ENCODE measurements around the gene NSD2. TPM values are rescaled to one million over a fixed set of nuclear protein-coding genes. Genes with fewer than 3 reads are reported as not detected.

NSD2 gene
- polyA plus RNA-seq, 1 donor (not counting 4 experiments of a cell fraction or from before 2014, with no cell fraction given): 22.6 TPM

DNA sequence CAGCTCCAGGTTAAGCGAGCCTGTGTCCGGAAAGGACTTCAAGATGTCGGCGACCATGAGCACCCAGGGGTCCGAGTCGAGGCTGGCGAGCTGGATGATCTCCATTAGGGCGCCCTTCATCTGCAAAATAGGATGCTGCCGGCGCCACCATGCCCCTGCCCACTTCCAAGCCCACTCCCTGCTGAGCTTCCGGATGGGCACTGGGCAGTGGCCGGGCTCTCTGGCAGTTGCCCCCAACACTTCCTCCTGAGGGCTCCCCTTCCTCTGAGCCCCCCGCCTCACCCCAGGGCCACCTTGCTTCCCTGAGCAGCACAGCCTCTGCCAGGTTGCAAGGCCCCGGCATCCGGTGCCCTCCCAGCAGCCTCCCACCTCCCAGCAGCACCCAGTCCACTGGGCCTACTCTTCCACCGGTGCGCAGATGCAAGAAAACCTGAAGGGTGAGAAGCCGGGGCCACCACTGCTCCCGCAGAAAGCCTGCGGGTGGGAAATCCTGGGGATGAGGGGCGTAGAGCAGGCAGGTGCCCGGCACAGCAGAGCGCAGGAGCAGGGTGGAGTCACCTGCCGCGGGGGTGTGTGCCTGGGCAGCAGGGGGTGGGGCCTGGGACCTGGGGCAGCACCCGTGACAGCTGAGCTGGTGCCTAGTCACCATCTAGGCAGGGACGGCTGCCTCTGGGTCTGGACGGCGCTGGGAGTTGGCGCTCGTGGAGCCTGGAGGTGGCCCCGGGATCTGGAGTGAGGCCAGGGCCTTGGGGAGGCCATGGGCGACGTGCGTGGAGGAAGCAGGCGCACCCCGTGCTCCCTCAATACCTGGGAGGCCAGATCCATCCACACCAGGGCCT lies 120.6 kb downstream of the NSD2 start:
- no peak overlapping the region for H3K27ac ChIP-seq (ENCODE audit: control insufficient read depth, insufficient read depth, low read length)
- H3K79me2 ChIP-seq (ENCODE audit: control insufficient read depth, insufficient read depth, low read length): peaks cover 49% of the 10 kb centered on the region
- H3K36me3 ChIP-seq (ENCODE audit: control insufficient read depth in 2 of 2, extremely low read depth in 1 of 2, insufficient read depth in 2 of 2, low read length in 2 of 2): peaks cover 5 to 12% of the 10 kb centered on the region in 2 experiments
- no peaks in the 10 kb centered on the region for H3K9me3 ChIP-seq (ENCODE audit: control insufficient read depth, low read depth, low read length)
- no peaks in the 10 kb centered on the region for H3K27me3 ChIP-seq (ENCODE audit: control insufficient read depth, extremely low read depth, insufficient read depth, low read length)
- H3K4me3 ChIP-seq (ENCODE audit: control insufficient read depth in 2 of 3, extremely low read depth in 1 of 3, insufficient read depth in 2 of 3, low read depth in 1 of 3, low read length in 3 of 3): no peak overlapping the region
- H3K4me2 ChIP-seq (ENCODE audit: control insufficient read depth, extremely low read depth, insufficient read depth, low read depth, low read length): no peak overlapping the region
- TF ChIP-seq, protein P1, sequence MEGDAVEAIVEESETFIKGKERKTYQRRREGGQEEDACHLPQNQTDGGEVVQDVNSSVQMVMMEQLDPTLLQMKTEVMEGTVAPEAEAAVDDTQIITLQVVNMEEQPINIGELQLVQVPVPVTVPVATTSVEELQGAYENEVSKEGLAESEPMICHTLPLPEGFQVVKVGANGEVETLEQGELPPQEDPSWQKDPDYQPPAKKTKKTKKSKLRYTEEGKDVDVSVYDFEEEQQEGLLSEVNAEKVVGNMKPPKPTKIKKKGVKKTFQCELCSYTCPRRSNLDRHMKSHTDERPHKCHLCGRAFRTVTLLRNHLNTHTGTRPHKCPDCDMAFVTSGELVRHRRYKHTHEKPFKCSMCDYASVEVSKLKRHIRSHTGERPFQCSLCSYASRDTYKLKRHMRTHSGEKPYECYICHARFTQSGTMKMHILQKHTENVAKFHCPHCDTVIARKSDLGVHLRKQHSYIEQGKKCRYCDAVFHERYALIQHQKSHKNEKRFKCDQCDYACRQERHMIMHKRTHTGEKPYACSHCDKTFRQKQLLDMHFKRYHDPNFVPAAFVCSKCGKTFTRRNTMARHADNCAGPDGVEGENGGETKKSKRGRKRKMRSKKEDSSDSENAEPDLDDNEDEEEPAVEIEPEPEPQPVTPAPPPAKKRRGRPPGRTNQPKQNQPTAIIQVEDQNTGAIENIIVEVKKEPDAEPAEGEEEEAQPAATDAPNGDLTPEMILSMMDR (optimal IDR thresholded peaks at IDR 0.05 in 1 of 3, IDR thresholded peaks at IDR 0.05 in 1 of 3, conservative IDR thresholded peaks at IDR 0.05 in 1 of 3; ENCODE audit: extremely low read depth in 1 of 3, insufficient read depth in 2 of 3, low read length in 3 of 3): no peak
- TF ChIP-seq EZH2 (IDR thresholded peaks at IDR 0.05; ENCODE audit: low read length): no peak
- H4K20me1 ChIP-seq (ENCODE audit: control insufficient read depth, extremely low read depth, insufficient read depth, low read length): no peaks in the 10 kb centered on the region
- H3K4me1 ChIP-seq (ENCODE audit: control insufficient read depth, extremely low read depth, insufficient read depth, low read length): no peaks in the 10 kb centered on the region
- dilution Hi-C loops (cut with MboI; ENCODE audit: extremely low pct_ligation_motif_present, low sequenced_read_pairs): no loop called here
- no peak overlapping the region for H3K9ac ChIP-seq (ENCODE audit: control insufficient read depth, extremely low read depth, insufficient read depth, low read length)
- DNase-seq (ENCODE audit: low read depth, low spot score) (no peak), FAIRE-seq (no peak)
- H2AFZ ChIP-seq (ENCODE audit: control insufficient read depth, low read length): no peak overlapping the region
- no peaks in the 10 kb centered on the region for H3K9me1 ChIP-seq (ENCODE audit: control insufficient read depth, extremely low read depth, insufficient read depth, low read length)

DNA sequence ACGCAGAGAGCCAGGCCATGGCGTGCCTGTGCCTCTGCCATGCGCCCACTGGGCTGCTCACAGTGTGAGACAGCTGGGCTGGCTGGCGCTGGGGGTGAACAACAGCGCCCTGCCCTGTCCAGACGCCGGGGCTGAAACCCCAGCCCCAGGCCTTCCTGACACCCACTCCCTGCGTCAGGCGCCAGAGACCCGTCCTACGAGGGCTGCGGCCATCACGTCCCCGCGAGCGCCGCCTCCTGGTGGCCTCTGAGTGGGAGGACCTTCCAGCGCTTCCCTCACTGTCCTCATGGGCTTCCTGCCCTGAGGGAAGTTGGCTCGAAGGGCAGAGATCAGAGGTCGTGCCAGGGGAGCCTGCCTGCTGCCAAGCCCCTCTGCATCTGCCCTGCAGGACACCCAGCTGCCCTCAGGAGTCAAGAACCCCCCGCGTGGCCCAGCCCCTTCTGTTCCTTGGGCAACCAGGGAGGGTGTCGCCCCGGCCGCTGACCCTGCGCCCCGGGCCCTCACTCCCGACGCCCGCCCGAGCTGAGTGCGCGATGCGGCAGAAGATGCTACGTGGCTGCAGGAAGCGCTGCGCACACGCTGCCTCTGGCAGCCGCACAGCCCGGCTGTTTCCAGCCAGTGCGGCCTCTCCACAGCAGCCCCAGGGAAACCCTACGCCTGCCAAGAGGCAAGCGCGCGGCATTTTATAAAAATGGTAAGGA lies 121.4 kb downstream of the NSD2 start:
- dilution Hi-C loops (cut with MboI; ENCODE audit: extremely low pct_ligation_motif_present, low sequenced_read_pairs): no loop called here
- Histone ChIP-seq H3K79me2 (ENCODE audit: control insufficient read depth, insufficient read depth, low read length) (peaks cover 57% of the 10 kb centered on the region), H4K20me1 (ENCODE audit: control insufficient read depth, extremely low read depth, insufficient read depth, low read length) (no peaks in the 10 kb centered on the region), H3K4me1 (ENCODE audit: control insufficient read depth, extremely low read depth, insufficient read depth, low read length) (no peaks in the 10 kb centered on the region), H3K4me3 (ENCODE audit: control insufficient read depth in 2 of 3, extremely low read depth in 1 of 3, insufficient read depth in 2 of 3, low read depth in 1 of 3, low read length in 3 of 3) (no peak overlapping the region), H2AFZ (ENCODE audit: control insufficient read depth, low read length) (no peak overlapping the region), H3K36me3 (ENCODE audit: control insufficient read depth in 2 of 2, extremely low read depth in 1 of 2, insufficient read depth in 2 of 2, low read length in 2 of 2) (peaks cover 3 to 7% of the 10 kb centered on the region in 2 experiments), H3K9ac (ENCODE audit: control insufficient read depth, extremely low read depth, insufficient read depth, low read length) (no peak overlapping the region), H3K9me3 (ENCODE audit: control insufficient read depth, low read depth, low read length) (no peaks in the 10 kb centered on the region), H3K4me2 (ENCODE audit: control insufficient read depth, extremely low read depth, insufficient read depth, low read depth, low read length) (no peak overlapping the region), H3K27me3 (ENCODE audit: control insufficient read depth, extremely low read depth, insufficient read depth, low read length) (no peaks in the 10 kb centered on the region), H3K9me1 (ENCODE audit: control insufficient read depth, extremely low read depth, insufficient read depth, low read length) (no peaks in the 10 kb centered on the region), H3K27ac (ENCODE audit: control insufficient read depth, insufficient read depth, low read length) (no peak overlapping the region)
- TF ChIP-seq, protein P1 (optimal IDR thresholded peaks at IDR 0.05 in 1 of 3, IDR thresholded peaks at IDR 0.05 in 1 of 3, conservative IDR thresholded peaks at IDR 0.05 in 1 of 3; ENCODE audit: extremely low read depth in 1 of 3, insufficient read depth in 2 of 3, low read length in 3 of 3): no peak
- TF ChIP-seq EZH2 (IDR thresholded peaks at IDR 0.05; ENCODE audit: low read length): no peak
- FAIRE-seq: no peak
- no peak for DNase-seq (ENCODE audit: low read depth, low spot score)
